ENCODE measurements around the gene GRXCR1. TPM values are rescaled to one million over a fixed set of nuclear protein-coding genes. Genes with fewer than 3 reads are reported as not detected.

Gene GRXCR1
- total RNA-seq, 1 experiment from 2014 or later: not detected

- Mint-ChIP-seq H3K27me3 (ENCODE audit: insufficient read depth, unreplicated experiment) (no peaks in the 10 kb centered on the region), H3K9me3 (ENCODE audit: unreplicated experiment) (no peaks in the 10 kb centered on the region), H3K27ac (ENCODE audit: unreplicated experiment) (no peak overlapping the region), H3K36me3 (ENCODE audit: insufficient read depth, unreplicated experiment) (no peaks in the 10 kb centered on the region), H3K4me3 (ENCODE audit: unreplicated experiment) (no peak overlapping the region), H3K4me1 (ENCODE audit: low read depth, unreplicated experiment) (no peaks in the 10 kb centered on the region)
- H3K36me3 ChIP-seq (ENCODE audit: control insufficient read depth, insufficient read depth, low read length): no peaks in the 10 kb centered on the region
- DNase-seq: no peak
- no peaks in the 10 kb centered on the region for H3K9me3 ChIP-seq
- H3K4me3 ChIP-seq (ENCODE audit: low read depth, low read length): no peak overlapping the region
- intact Hi-C loops (cut with micrococcal nuclease; ENCODE audit: unreplicated experiment): no loop called here
- TF ChIP-seq, protein P1, sequence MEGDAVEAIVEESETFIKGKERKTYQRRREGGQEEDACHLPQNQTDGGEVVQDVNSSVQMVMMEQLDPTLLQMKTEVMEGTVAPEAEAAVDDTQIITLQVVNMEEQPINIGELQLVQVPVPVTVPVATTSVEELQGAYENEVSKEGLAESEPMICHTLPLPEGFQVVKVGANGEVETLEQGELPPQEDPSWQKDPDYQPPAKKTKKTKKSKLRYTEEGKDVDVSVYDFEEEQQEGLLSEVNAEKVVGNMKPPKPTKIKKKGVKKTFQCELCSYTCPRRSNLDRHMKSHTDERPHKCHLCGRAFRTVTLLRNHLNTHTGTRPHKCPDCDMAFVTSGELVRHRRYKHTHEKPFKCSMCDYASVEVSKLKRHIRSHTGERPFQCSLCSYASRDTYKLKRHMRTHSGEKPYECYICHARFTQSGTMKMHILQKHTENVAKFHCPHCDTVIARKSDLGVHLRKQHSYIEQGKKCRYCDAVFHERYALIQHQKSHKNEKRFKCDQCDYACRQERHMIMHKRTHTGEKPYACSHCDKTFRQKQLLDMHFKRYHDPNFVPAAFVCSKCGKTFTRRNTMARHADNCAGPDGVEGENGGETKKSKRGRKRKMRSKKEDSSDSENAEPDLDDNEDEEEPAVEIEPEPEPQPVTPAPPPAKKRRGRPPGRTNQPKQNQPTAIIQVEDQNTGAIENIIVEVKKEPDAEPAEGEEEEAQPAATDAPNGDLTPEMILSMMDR (IDR thresholded peaks at IDR 0.05; ENCODE audit: insufficient read depth in 1 of 2, low read depth in 1 of 2, low read length in 1 of 2, severe bottlenecking in 1 of 2, unreplicated experiment in 1 of 2): no peak
- no TSS peak for BruUV-seq (replicated peaks)
- no peaks in the 10 kb centered on the region for H3K4me1 ChIP-seq
- POLR2A ChIA-PET: no interaction called here
- CTCF ChIA-PET: no interaction called here
- H3K27me3 ChIP-seq (replicated peaks; ENCODE audit: control insufficient read depth, insufficient read depth, low read length): no peaks in the 10 kb centered on the region
These were observed 62.6 kb downstream of the GRXCR1 start for GRCh38 chr4:42954963-42955669.

DNA sequence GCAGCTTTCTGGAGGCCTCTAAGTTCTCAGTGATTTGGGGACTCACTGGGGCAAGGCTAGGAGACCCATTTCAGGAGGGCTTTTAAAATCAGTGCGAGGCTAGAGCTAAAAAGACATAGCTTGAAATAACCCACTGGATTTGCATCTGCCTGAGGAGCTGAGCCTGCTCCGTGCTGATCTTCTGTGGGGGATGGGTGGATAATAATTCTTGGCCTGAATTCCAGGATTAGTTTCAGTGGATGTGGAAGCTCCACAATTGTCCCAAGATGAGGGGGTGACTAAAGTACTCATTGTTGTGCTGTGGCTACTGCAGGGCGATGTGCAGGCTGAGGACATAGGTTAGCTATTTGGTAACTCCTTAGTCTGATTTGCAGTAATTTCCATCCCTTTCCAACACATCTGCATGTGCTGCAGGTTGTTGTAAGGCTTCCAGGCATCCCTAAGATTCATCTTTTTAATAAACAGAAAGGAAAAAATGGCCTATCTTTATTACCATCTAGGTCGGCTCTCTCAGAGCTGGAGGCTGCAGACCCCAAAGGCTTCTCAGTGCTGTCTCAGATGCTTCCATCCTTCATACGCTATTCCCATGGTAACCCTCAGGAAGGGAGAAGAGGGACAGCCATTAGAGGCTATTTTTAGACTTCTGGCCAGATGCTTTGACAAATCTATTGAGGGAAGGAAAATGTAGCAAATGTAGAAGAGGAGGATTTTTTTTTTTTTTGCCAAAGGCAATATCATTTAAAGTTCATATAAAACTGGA lies 63.4 kb downstream of the GRXCR1 start:
- ChIA-PET POLR2A (no interaction called here), CTCF (no interaction called here)
- Histone ChIP-seq H3K27me3 (replicated peaks; ENCODE audit: control insufficient read depth, insufficient read depth, low read length) (no peaks in the 10 kb centered on the region), H3K36me3 (ENCODE audit: control insufficient read depth, insufficient read depth, low read length) (no peaks in the 10 kb centered on the region), H3K4me3 (ENCODE audit: low read depth, low read length) (no peak overlapping the region), H3K4me1 (no peaks in the 10 kb centered on the region), H3K9me3 (no peaks in the 10 kb centered on the region)
- no peaks in the 10 kb centered on the region for H3K36me3 Mint-ChIP-seq (ENCODE audit: insufficient read depth, unreplicated experiment)
- no TSS peak for BruUV-seq (replicated peaks)
- intact Hi-C loops (cut with micrococcal nuclease; ENCODE audit: unreplicated experiment): no loop called here
- no peaks in the 10 kb centered on the region for H3K4me1 Mint-ChIP-seq (ENCODE audit: low read depth, unreplicated experiment)
- H3K27ac Mint-ChIP-seq (ENCODE audit: unreplicated experiment): no peak overlapping the region
- H3K4me3 Mint-ChIP-seq (ENCODE audit: unreplicated experiment): no peak overlapping the region
- DNase-seq: no peak
- TF ChIP-seq, protein P1 (IDR thresholded peaks at IDR 0.05; ENCODE audit: insufficient read depth in 1 of 2, low read depth in 1 of 2, low read length in 1 of 2, severe bottlenecking in 1 of 2, unreplicated experiment in 1 of 2): no peak
- no peaks in the 10 kb centered on the region for H3K9me3 Mint-ChIP-seq (ENCODE audit: unreplicated experiment)
- no peaks in the 10 kb centered on the region for H3K27me3 Mint-ChIP-seq (ENCODE audit: insufficient read depth, unreplicated experiment)

GRCh38 chr4:42965326-42965725 lies 72.8 kb downstream of the GRXCR1 start:
- Mint-ChIP-seq H3K27ac (ENCODE audit: unreplicated experiment) (no peak overlapping the region), H3K4me1 (ENCODE audit: low read depth, unreplicated experiment) (no peaks in the 10 kb centered on the region), H3K27me3 (ENCODE audit: insufficient read depth, unreplicated experiment) (no peaks in the 10 kb centered on the region), H3K36me3 (ENCODE audit: insufficient read depth, unreplicated experiment) (no peaks in the 10 kb centered on the region), H3K9me3 (ENCODE audit: unreplicated experiment) (no peaks in the 10 kb centered on the region), H3K4me3 (ENCODE audit: unreplicated experiment) (no peak overlapping the region)
- ChIA-PET CTCF (interaction anchor here (1.4 kb wide), 1 partner anchor 396 kb away, joined by 5 read pairs; no protein-coding TSS in a partner anchor), POLR2A (no interaction called here)
- Histone ChIP-seq H3K9me3 (no peaks in the 10 kb centered on the region), H3K27me3 (replicated peaks; ENCODE audit: control insufficient read depth, insufficient read depth, low read length) (no peaks in the 10 kb centered on the region), H3K4me1 (no peaks in the 10 kb centered on the region), H3K4me3 (ENCODE audit: low read depth, low read length) (no peak overlapping the region), H3K36me3 (ENCODE audit: control insufficient read depth, insufficient read depth, low read length) (no peaks in the 10 kb centered on the region)
- TF ChIP-seq, protein P1 (IDR thresholded peaks at IDR 0.05; ENCODE audit: insufficient read depth in 1 of 2, low read depth in 1 of 2, low read length in 1 of 2, severe bottlenecking in 1 of 2, unreplicated experiment in 1 of 2): no peak
- DNase-seq: no peak
- intact Hi-C loops (cut with micrococcal nuclease; ENCODE audit: unreplicated experiment): loop anchor here (2.0 kb wide), 1 partner anchor 397 kb away; no protein-coding TSS in a partner anchor
- no TSS peak for BruUV-seq (replicated peaks)
